H1 (cell line): Measurements from ENCODE around the gene LGALS8. TPM values are rescaled to one million over a fixed set of nuclear protein-coding genes. Genes with fewer than 3 reads are reported as not detected.

Source experiments
- RBBP5 ChIP-seq: IDR thresholded peaks from 2 replicates; pipeline ENCODE4 v1.7.1; 2012; ENCODE audit warnings: low read depth, mild to moderate bottlenecking, inconsistent platforms, low read length, moderate library complexity, borderline replicate concordance
- polyA plus RNA-seq, 7 experiments: library from polyadenylated mRNA; depleted of rRNA in 3 of 7; stranded (reverse) in 5 of 7; unstranded in 2 of 7; fragments of >200 nt in 5 of 7; fragments of 200-250 nt in 2 of 7; gene quantifications; 1 replicate in 5 of 7; 2 replicates in 1 of 7; 4 replicates in 1 of 7; pipeline versions ENCODE4 v1.2.1 to v1.2.3, GENCODE V29; 2011 to 2013; ENCODE audit warnings: missing spikeins in 2 of 7, mixed read lengths in 2 of 7
- total RNA-seq: library from RNA; stranded (reverse); fragmentation: NEBNext Ultra II Directional; extraction: Animal tissue kit (Norgen Biotek cat#: 25700); gene quantifications from 2 replicates; pipeline ENCODE4 v1.2.1, GENCODE V29; 2021

Gene LGALS8
- total and polyA plus RNA-seq, 2 of the 8 experiments (the other 6 are each of a cell fraction or from before 2014, with no cell fraction given): 7.2 to 11.6 TPM

GRCh38 chr1:236556606-236557005, 32.8 kb downstream of the LGALS8 start (continued):
- TF ChIP-seq RBBP5: no peak
